Stimulated activated CD4-positive, alpha-beta T cell treated with anti-CD3 and anti-CD28 coated beads, Interleukin-4, amount 100 ng/mL, for 48 hours (primary cell): ENCODE data around the gene KIRREL3.

Source experiments
- DNase-seq, 2 donors: peaks; one replicate each; pipeline ENCODE4 v3.0.0-alpha.2; 2020; ENCODE audit warnings: low read depth in 2 of 2

Gene KIRREL3

DNA sequence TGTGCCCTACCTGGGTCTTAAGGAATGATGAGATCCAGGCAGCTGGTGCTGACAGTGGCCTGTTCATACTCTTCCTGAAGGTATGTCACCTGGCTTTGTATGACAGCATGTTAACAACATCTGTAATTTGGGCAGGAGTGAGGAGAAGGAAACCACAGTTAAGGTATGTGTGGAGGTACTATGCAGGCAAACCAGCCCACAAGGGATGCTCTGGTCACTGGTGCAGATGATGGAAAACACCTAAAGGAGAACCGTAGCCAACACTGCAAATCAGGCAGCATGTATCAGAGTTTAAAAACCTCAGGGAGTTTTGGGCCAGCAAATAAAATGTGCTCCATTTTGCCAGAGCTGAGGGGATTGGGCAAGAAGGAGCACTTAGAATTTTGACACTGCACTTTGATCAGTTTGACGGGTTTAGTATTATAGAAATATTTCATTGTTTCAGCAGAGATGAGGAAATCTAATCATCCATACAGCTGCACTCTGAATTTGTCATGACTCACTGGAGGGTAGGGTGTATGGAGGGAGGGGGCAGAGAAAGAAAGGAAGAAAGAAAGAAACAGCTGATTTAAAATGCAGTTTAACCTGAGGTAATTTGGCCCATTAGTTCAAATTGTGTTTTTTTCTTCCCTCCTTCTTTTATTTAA is 260.9 kb downstream of the KIRREL3 start:
- no peak for DNase-seq

DNA sequence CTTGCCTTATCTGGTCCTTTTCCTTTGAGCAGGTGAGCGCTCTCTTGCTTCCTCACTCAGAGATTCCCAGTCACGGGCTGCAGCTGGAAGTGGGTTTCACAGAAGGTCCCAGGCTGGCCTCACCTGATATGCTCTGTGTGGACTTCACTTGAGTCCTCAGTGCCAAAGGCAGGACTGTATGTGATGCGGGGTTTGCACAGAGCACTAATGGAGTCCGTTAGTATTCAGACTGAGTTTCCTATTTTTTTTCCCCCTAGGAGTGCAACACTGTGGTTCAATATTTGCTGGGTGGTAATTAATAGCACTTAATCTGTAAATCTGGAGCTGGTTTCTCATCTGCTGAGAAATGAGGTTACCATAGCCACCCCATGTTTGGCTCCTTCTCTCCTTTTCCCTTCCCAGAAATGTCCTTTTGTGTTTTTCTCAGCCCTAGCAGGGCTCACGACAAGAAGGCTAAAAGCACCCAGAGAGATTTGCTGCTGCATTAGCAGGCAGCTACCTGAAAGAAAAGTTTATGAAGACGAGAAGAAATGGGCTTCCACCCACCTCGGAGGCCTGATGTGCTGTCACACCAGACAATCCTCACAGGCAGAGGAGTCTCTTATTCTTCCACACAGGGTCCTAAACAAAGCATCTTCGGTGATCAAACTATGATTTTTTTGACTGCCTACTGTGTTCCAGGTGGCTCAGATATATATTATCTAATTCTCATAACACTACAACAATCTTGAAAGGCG is 262.1 kb downstream of the KIRREL3 start:
- no peak for DNase-seq

DNA sequence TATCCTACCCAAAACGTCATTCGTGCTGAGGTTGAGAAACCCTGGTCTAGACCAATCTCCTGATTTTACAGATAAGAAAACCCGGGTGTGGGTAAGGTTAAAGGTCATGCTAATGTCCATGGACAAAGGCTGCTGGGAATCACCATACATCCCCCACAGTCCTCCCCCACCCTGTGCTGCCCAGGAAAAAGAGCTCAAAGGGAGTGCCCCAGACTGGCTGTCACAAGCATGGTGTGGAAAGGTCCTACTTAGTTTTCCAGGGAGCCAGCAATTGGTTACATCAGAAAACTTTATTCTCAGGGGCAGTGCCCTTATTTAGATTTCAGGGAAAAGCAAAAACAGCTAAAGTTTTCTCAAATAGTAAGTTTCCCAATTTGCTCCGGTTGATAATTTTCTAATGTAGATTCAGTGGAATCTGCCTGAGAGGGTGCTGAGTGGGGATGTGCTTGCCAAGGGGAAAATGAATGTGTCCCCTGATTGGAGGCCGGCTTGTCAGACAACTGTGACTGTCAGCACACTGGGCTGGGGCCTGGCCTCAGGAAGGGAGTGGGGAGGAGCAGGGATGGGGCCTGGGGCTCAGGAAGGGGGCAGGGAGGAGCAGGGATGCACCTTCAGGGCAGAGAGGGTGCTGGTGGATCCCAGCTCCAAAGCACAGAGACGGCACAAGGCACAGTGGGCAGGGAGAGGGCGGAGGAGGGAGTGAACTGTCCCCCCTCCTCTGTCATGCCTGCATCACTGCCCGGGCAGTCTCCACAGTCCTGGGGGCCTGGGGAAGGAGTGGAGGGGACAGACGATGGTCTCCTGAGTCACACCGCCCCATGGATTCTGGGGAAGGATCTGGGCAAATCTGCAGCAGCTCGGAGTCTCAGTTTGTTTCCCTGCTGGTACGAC is 263.6 kb downstream of the KIRREL3 start:
- no peak for DNase-seq

DNA sequence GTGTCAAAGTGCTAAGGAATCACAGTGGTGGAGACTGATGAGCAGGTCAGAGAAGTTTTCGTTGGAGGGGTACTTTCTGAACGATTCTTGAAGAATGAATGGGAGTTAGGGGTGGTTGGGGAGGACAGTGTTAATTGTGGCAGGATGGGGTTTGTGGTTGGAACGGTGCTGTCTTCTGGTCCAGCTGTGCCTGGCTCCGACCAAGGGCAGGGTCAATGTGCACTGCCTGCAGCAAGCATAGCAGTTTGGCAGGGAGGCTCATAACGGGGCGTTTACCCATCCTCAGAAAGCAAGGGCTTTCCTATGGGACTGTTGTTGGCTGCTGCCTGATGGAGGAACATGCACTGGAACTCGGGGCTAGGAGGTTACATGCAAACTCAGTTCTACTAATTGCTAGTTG is 265.8 kb downstream of the KIRREL3 start:
- no peak for DNase-seq

DNA sequence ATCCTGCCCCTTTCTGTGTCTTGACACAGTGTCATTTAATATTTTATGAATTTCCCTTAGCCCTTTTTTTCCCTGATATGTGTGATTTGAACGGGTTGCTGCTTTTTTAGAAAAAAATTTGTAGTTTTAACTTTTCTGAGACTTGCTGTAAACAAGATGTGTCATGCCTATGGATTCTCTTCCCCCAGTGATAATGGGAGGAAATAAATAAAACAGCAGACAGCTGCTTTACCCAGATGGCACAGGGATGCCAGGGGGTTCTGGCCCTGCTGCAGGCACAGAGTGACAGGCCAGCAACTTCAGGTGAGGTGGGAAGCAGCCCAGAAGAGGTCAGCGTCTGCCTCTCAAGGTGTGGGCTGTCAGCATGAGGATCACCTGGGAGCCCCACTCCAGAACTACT is 266.9 kb downstream of the KIRREL3 start:
- no peak for DNase-seq

DNA sequence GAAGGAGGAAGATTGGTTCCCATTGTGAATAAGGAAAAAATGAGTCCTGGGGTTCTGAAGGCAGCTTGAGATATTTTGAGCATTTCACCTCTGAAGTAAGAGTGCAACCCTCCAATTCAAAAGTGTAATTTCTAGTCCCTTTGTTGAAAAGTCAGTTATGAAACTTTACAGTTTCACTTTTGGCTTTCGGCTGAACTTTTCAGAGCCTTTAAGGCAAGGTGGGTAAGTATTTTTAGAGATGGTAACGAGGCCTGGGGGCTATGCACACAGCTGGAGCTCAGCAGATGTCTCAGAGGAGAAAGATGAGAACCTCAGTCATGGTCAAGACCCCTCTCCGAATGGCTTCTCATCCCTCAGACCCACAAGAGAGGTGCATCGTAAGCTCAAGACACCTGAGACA is 267.6 kb downstream of the KIRREL3 start:
- no peak for DNase-seq

DNA sequence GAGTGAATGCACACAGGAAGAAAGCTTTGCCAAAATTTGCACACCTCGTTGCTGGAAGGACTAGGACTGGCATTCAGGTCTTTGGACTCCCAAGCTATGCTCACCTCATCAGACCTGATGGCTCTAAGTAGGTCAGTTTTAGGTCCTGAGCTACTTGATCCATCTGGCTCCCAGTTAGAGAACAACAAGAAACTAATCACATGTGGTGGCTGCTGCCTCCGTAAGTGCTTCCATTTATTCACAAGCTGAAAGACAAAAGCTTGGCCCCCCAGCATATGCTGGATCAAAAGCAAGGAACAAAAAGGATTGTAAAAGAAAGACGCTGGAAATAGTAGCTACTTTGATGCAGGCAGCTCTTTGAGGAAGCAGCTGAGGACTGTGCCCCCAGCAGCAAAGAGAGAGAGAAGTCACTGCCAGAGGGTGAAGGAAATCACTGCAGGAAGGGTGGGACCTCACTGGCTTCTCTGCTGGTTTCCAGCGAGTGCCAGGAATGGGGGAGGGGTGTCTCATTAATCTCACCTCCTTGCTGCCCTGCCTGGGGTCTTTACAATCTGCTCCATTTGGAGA is 268.9 kb downstream of the KIRREL3 start:
- DNase-seq: no peak

DNA sequence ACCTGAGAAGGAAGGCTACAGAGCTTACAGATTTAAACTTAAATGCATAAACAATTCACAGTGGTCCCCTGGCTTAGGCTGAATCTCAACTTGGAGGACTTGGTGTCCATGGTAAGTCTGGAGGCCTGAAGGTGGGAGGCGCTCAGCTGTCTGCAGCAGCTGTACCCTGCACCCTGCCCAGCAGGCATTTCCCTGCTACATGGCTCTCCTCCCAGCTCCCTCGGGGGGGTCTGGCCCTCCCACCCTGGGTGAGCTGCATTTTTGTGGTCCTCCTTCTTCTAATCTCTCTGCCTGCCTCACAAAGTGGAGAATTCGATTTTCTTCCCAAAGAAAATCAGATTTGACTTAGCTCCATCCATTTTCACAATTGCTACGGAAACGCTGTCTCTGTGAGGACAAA is 273.2 kb downstream of the KIRREL3 start:
- no peak for DNase-seq

DNA sequence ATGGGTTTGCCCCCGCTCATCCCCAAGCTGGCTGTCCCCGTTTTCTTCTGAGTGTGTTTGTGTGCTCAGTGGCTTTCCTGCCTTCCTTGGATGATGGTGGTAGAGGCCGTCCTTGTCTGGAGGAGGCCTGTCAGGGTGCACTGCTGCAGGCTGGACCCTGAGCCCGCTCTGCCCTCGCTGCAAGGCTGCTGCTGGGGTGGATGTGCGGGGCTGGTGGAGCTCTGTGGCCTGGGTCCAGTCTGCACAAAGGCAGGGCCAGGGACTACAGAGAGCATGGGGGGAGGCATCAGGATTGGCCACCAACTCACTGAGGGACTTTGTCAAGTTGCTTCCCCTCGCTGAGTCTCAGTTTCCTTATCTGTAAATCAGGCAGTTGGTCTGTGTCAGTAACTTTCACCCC is 275.0 kb downstream of the KIRREL3 start:
- no peak for DNase-seq

DNA sequence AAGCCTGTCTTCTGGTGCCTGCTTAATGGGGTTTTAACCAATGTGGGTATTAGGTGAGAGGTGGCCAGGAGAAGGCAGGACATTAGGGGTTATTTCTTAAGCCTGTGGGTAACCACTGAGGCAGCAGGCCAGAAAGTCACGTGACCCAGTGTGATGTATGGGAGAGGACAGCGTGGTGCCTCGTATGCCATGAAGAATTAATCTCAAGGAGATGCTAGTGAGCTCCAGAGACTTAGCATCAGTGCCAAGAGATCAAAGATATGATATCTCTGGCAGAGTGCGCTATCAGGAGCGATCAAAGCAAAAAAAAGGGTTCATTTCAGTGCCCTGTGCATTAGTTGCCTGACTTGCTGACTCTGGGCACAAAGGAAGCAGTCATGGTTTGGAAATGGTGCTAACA is 275.5 kb downstream of the KIRREL3 start:
- DNase-seq: no peak

DNA sequence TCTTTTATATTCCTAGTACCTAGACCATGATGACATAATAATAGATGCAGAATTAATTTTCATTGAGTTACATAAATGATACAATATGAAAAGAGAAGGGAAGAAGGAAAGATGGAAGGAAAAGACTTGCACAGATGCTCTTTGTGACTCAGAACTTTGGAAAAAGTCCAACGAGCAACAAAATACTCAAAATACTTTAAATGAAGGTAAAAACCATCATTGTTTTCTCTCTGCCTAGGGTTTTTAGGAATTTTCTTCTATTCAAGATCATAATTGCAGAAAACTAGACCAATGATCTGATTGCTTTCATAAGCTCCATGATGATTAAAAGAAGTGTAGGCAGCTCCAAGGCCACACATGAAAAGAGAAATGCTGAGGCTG is 276.9 kb downstream of the KIRREL3 start:
- DNase-seq: no peak

DNA sequence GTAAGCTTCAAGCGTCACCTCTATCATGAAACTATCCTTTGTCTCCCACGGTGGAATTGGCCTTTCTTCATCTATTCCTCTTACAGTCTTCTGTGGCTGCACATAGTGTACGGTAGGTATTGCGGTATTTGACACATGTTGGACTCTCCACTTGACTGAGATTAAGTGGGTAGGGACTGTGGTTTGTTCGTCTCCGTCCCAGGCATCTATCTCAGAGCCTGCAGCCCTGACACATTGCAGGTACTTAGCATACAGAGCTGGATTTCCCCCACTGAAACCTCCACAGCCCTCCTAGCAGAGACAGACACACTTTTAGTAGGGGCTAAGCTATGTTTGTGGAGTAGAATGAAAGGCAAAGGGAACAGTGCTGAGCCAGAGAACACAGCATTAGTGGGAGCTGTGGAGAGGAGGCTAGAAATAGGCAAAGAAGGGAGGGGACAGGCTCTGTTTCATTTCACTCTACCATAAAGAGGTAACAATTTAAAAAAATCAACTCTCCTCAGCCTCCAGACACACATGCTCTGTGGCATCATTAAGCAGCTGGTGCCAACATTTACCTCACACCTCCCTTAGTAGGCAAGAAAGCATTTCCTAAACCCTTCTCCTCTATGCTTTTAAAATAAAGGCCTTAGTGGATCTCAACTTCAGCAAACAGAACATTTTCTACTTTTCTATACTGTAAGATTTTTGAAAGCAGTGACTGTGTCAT is 277.5 kb downstream of the KIRREL3 start:
- DNase-seq: no peak

DNA sequence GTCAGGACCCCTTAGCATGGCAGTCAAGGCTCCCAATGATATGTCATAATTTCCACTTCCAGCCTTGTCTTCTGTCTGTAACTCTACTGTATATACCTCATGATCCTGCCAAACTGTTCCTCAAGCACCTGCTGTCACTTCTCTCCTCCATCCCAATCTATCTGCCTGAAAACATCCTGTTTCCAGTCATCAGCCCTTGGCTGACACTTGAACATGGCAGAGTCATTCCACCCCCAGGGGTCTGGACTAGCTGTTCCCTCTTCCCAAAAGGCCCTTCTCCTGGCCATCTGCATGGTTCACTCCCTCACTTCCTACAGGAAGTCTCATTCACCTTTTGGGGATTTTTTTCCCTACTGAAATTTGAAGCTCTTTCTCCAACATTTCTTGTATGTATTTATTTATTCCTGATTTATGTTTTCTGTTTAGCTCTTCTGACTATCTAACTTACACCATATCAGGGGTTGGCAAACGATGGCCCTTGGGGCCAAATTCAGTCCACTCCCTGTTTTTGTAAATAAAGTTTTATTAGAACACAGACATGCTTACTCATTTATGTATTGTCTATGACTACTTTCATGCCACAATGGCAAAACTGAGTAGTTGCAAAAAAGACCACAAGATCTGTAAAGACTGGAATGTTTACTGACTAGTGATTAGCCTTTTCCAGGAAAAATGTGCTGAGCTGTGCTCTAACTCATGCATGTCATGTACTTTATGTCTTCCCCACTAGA is 278.4 kb downstream of the KIRREL3 start:
- no peak for DNase-seq

DNA sequence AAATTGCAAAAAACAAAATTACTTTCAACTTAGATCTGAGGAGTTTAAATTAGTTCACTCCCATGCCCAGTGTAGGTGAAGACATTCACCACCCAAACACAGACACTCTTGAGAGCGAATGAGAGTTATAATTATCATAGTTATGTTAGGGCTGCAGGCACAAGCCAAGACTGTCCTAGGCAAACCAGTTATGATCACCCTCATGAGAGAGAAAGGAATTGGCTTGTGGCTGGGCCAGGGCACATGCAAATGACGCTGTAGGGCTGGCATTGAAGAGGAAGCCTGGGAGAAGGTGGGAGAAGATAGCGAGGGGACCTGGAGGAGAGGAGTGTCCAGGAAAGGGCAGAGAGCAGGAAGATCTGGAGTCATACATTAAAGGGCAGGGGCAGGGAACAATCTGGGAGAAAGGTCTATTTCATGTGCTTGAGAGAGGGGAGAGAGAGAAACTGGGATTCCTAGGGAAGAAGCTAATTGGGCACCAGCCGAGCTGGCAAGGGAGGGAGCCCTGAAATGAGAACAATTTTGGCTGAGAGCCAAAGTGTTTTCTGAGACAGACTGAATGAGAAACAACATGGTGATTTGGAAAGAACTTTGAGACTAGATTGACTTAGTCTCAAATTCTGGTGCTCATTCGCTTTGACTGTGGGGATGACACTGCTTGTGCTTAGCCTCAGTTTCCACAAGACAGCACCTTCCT is 279.9 kb downstream of the KIRREL3 start:
- DNase-seq: no peak

DNA sequence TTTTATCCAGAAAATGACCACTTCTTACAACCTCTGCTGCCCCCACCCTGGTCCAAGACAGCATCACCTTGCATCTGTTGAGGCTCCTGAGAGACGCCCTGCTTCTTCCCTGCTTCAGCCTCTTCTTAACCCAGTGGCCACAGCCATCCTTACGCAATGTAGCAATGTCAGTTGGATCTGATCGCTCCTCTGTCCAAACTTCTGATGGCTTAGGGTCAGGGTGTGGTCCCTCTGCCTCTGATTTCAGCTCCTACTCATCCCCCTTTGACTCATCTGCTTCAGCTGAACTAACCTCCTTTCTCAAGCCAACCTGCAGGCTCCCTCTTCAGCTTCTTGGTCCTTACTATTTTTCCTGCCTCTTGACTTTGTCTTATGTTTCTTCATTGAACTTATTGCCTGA is 280.8 kb downstream of the KIRREL3 start:
- DNase-seq: no peak

DNA sequence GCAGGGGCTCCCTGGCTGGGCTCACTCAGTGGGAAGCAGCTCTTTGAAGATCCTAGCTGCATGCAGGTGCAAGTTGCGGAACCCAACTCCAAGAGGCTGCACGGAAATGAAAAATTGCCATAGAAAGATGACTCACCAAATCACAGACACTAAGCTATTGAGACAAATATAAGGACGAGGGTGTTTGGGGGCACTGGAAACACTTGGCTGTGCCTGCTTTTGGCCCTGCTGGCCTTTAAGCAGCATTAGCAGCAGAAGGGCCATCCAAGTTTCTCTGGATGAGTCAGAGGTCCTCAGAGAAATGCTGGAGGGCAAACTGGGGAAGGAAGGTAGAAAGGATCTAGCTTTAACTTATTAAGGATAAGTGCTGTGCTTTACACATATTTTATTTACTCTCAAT is 282.3 kb downstream of the KIRREL3 start:
- no peak for DNase-seq

DNA sequence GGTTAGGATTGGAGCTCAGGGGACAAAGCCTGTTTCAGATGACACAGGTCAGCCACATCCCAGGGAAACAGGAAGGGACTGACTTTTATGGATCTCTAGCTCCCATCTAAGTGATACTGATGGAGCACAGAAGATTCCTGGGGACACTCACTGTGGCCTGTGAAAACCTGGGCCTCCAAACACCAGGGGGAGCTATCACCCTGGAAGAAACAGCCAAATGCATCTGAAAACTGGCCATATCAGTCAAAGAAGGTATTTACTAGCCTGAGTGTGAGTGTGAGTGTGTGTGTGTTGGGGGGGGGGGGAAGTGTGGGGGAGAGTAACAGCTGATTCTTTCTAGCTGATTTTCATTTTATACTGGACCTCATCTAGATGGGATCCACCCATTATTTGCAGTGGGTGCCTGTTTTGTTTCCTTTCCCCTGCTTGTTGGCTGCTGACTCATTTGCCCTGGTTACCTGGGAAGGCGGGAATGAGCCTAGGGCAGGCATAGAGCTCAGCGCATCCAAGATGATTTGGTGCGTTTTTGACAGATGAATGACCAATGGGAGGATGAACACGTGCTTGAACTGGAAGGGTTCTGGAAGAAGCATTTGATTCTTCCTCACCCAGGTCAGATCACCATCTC is 284.0 kb downstream of the KIRREL3 start:
- peak; percentile 16 to 33 for DNase-seq

DNA sequence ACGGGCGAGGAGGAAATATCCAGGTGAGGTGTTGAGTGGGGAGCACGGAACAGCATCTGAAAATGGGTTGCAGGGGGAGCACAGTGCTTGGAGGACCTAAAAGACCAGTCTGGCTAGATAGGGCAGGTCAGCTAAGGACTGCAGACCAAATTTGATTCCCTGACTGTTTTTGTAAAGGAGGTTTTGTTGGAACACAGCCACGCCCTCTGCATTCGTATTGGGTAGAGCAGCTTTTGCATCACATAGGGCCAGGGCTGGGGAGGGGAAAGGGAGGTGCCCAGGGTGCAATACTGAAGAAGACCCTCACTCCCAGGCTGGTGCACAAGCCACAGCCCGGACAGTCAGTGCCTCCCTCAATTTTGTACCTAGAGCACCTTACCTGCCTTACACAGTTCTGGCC is 286.8 kb downstream of the KIRREL3 start:
- DNase-seq: no peak

DNA sequence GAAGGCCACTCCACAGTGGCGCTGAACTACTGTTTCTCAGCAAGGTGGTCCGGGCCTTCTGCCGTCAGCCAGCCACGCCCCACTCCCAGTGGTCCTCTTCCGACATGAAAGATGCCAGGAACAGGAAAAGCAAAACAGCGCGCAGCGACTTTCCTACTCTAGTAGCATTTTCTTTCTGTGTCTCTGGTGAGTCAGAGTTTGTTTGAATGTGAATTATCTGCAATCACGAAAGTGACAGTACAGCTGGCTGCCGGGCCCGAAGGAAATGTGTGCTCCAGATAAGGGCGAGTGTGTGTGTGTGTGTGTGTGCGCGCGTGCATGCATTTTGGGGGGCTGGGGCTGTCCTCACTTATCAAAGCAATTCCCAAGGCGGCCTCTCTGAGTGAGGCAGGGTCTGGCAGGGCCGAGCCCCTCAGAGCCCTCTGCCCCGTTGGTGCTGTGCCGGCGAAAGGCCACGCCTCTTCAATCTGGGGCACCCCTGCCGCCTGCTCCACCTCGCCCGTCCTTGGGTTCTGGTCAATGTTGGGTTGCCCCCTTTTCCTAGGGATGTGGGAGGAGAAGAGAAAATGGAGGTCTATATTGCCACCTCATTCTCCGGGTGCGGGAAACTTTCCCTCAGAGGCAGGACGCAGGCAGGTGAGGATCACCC is 288.5 kb downstream of the KIRREL3 start:
- DNase-seq: no peak
